ENCODE measurements around the gene PEMT.
A peak's percentile ranks its signal among the peaks of the same experiment; 100 is the strongest.
"Not testable (repeated sequence)": the region's sequence is repeated elsewhere in the genome, so short reads cannot be mapped to it uniquely, and the experiment has no call there.

Gene PEMT, protein sequence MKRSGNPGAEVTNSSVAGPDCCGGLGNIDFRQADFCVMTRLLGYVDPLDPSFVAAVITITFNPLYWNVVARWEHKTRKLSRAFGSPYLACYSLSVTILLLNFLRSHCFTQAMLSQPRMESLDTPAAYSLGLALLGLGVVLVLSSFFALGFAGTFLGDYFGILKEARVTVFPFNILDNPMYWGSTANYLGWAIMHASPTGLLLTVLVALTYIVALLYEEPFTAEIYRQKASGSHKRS

GRCh38 chr17:17591355-17592298, at the start of gene PEMT:
PEMT (minus strand) TSS chr17:17591708; CDS start chr17:17591626, 82 bp downstream.
- Mint-ChIP-seq H3K36me3 (no peaks in the 10 kb centered on the region), H3K27ac (peak within 1 kb of the TSS; percentile 76), H3K9me3 (no peaks in the 10 kb centered on the region), H3K4me3 (peak within 1 kb of the TSS; percentile 85), H3K27me3 (no peaks in the 10 kb centered on the region), H3K4me1 (peaks cover 13% of the 10 kb centered on the region)
- ATAC-seq (ENCODE audit: low read depth) (peak; percentile 88), DNase-seq (ENCODE audit: low spot score in 2 of 2) (peak; percentile 88 to 90)

DNA sequence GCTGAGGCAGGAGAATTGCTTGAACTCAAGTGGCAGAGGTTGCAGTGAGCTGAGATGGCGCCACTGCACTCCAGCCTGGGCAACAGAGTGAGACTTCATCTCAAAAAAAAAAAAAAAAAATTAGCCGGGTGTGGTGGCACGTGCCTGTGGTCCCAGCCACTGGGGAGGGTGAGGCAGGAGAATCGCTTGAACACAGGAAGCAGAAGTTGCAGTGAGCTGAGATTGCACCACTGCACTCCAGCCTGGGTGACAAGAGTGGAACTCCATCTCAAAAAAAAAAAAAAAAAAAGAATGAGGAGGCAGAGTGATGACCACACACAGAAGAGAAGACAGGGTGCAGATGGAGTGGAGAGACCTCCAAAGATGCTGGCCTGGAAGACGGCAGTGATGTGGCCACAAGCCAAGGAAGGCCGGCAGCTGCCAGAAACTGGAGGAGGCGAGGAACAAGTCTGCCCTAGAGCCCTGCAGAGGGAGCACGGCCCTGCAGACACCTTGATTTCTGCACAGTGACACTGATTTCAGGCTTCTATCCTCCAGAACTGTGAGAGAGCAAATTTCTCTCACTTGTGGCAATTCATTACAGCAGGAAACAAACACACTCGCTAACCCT, 48.3 kb upstream of the PEMT start:
- H3K9me3 Mint-ChIP-seq = not testable (repeated sequence)

DNA sequence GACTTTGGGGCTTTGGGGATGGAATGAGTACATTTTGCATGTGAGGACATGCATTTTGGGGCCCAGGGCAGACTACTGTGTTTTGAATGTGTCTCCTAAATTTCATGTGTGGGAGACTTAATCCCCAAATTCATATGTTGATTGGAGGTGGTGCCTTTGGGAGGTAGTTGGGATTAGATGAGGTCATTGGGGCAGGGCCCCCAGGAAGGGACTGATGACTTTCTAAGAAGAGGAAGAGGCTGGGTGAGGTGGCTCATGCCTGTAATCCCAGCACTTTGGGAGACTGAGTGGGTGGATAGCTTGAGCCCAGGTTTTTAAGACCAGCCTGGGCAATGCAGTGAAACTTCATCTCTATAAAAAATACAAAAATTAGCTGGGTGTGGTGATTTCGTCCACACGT, 47.0 kb upstream of the PEMT start:
- Mint-ChIP-seq H3K27me3 (peaks cover 10% of the 10 kb centered on the region), H3K4me3 (no peak overlapping the region), H3K27ac (no peak overlapping the region), H3K36me3 (peaks cover 3% of the 10 kb centered on the region), H3K4me1 (peaks cover 3% of the 10 kb centered on the region), H3K9me3 (peaks cover 9% of the 10 kb centered on the region)
- DNase-seq (ENCODE audit: low spot score in 2 of 2) (no peak), ATAC-seq (ENCODE audit: low read depth) (no peak)

More for the DNA sequence above, 48.3 kb upstream of the PEMT start:
- not testable (repeated sequence) for DNase-seq (ENCODE audit: low spot score in 2 of 2); H3K27ac Mint-ChIP-seq; H3K36me3 Mint-ChIP-seq; H3K27me3 Mint-ChIP-seq; ATAC-seq (ENCODE audit: low read depth); H3K4me1 Mint-ChIP-seq; H3K4me3 Mint-ChIP-seq

GRCh38 chr17:17636272-17636885, 44.9 kb upstream of the PEMT start:
- Mint-ChIP-seq H3K4me3 (no peak overlapping the region), H3K27ac (no peak overlapping the region)
- ATAC-seq (ENCODE audit: low read depth) = no peak

GRCh38 chr17:17635537-17636271, 44.2 kb upstream of the PEMT start:
- peak; percentile 85 for ATAC-seq (ENCODE audit: low read depth)
- H3K4me1 Mint-ChIP-seq; H3K27ac Mint-ChIP-seq; DNase-seq (ENCODE audit: low spot score in 2 of 2); H3K9me3 Mint-ChIP-seq; H3K4me3 Mint-ChIP-seq; H3K36me3 Mint-ChIP-seq: not testable (repeated sequence)
- peaks cover 10% of the 10 kb centered on the region for H3K27me3 Mint-ChIP-seq

More at GRCh38 chr17:17636272-17636885, 44.9 kb upstream of the PEMT start:
- H3K4me1 Mint-ChIP-seq = peaks cover 3% of the 10 kb centered on the region
- H3K27me3 Mint-ChIP-seq = peaks cover 10% of the 10 kb centered on the region
- peaks cover 3% of the 10 kb centered on the region for H3K36me3 Mint-ChIP-seq
- no peak for DNase-seq (ENCODE audit: low spot score in 2 of 2)
- peaks cover 9% of the 10 kb centered on the region for H3K9me3 Mint-ChIP-seq

- no peak overlapping the region for H3K4me3 Mint-ChIP-seq
- no peak for ATAC-seq (ENCODE audit: low read depth)
- H3K9me3 Mint-ChIP-seq = peaks cover 9% of the 10 kb centered on the region
- DNase-seq (ENCODE audit: low spot score in 2 of 2) = no peak
- peaks cover 10% of the 10 kb centered on the region for H3K27me3 Mint-ChIP-seq
- peaks cover 3% of the 10 kb centered on the region for H3K36me3 Mint-ChIP-seq
- H3K27ac Mint-ChIP-seq = no peak overlapping the region
- peaks cover 3% of the 10 kb centered on the region for H3K4me1 Mint-ChIP-seq
These were observed 43.6 kb upstream of the PEMT start for GRCh38 chr17:17635126-17635525.

- DNase-seq (ENCODE audit: low spot score in 2 of 2) = no peak
- no peak for ATAC-seq (ENCODE audit: low read depth)
- no peak overlapping the region for H3K27ac Mint-ChIP-seq
- H3K27me3 Mint-ChIP-seq = peaks cover 5% of the 10 kb centered on the region
- peaks cover 8% of the 10 kb centered on the region for H3K4me1 Mint-ChIP-seq
- no peak overlapping the region for H3K4me3 Mint-ChIP-seq
- H3K9me3 Mint-ChIP-seq = peaks cover 9% of the 10 kb centered on the region
- H3K36me3 Mint-ChIP-seq = peaks cover 4% of the 10 kb centered on the region
These were observed 41.8 kb upstream of the PEMT start for GRCh38 chr17:17633310-17633709.

DNA sequence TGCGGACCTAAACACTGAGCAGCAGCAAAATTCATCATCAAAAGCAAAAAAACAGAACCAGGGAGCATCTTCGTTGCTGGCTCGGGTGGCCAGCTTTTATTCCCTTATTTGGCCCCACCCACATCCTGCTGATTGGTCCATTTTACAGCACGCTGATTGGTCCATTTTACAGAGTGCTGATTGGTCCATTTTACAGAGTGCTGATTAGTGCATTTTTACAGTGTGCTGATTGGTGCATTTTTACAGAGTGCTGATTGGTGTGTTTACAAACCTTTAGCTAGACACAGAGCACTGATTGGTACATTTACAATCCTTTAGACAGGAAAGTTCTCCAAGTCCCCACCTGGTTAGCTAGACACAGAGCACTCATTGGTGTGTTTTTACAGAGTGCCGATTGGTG, 41.2 kb upstream of the PEMT start:
- not testable (repeated sequence) for H3K4me1 Mint-ChIP-seq; H3K36me3 Mint-ChIP-seq; H3K4me3 Mint-ChIP-seq; ATAC-seq (ENCODE audit: low read depth); H3K9me3 Mint-ChIP-seq; H3K27ac Mint-ChIP-seq; DNase-seq (ENCODE audit: low spot score in 2 of 2); H3K27me3 Mint-ChIP-seq

- Mint-ChIP-seq H3K4me1 (peaks cover 4% of the 10 kb centered on the region), H3K27ac (peak overlapping the region; percentile 58), H3K27me3 (no peaks in the 10 kb centered on the region), H3K9me3 (no peaks in the 10 kb centered on the region), H3K36me3 (peaks cover 1% of the 10 kb centered on the region), H3K4me3 (peak overlapping the region; percentile 75)
- peak; percentile 95 for ATAC-seq (ENCODE audit: low read depth)
- DNase-seq (ENCODE audit: low spot score in 2 of 2) = peak; percentile 18
These were observed 37.0 kb upstream of the PEMT start for GRCh38 chr17:17628388-17629008.

DNA sequence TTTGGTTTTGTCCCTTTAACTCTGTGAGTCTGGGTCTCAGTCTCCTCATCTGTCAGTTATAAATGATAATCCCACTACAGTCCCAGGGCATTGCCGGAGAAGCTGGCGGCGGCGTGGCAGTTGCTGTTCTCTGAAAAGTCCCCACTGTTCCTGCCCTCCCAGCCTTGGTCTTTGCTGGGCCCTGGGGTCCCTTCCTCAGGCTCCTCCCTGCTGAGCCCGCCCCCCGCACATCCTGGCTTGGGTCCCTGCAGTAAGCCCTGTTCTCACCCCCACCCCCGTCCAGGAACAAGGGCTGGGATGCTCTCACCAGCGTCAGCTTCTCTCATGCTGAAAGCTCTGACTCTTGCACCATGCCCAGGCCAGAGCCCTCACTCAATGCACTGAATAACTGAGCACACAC, 35.3 kb upstream of the PEMT start:
- DNase-seq (ENCODE audit: low spot score in 2 of 2) = no peak
- ATAC-seq (ENCODE audit: low read depth) = no peak
- Mint-ChIP-seq H3K36me3 (peaks cover 1% of the 10 kb centered on the region), H3K4me1 (peaks cover 9% of the 10 kb centered on the region), H3K27ac (no peak overlapping the region), H3K4me3 (no peak overlapping the region), H3K27me3 (no peaks in the 10 kb centered on the region), H3K9me3 (no peaks in the 10 kb centered on the region)

GRCh38 chr17:17626151-17626805, 34.8 kb upstream of the PEMT start:
- no peak overlapping the region for H3K4me3 Mint-ChIP-seq
- peaks cover 1% of the 10 kb centered on the region for H3K36me3 Mint-ChIP-seq
- ATAC-seq (ENCODE audit: low read depth) = no peak
- H3K27ac Mint-ChIP-seq = no peak overlapping the region
- H3K9me3 Mint-ChIP-seq = no peaks in the 10 kb centered on the region
- DNase-seq (ENCODE audit: low spot score in 2 of 2) = no peak
- H3K4me1 Mint-ChIP-seq = peaks cover 14% of the 10 kb centered on the region
- no peaks in the 10 kb centered on the region for H3K27me3 Mint-ChIP-seq

DNA sequence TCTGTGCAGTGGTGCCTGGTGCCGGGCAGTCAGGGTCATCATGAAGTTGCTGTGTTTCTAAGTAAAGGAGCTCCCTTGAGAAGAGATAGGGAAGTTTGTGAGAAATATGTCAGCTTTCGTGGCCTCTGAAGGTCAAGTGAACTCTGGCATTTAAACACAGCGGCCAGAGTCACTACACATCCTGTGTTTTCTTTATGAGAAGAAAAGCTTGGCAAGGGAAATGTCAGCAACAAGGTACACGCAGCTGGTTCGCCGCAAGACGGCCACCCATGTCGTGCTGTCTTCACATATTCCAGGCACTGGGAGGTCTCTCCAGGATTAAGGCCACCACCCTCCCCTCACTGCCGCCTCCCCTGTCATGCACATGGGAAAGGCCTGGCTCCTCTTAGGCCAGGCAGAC, 33.2 kb upstream of the PEMT start:
- no peaks in the 10 kb centered on the region for H3K36me3 Mint-ChIP-seq
- no peak overlapping the region for H3K4me3 Mint-ChIP-seq
- ATAC-seq (ENCODE audit: low read depth) (no peak), DNase-seq (ENCODE audit: low spot score in 2 of 2) (no peak)
- no peak overlapping the region for H3K27ac Mint-ChIP-seq
- no peaks in the 10 kb centered on the region for H3K9me3 Mint-ChIP-seq
- H3K27me3 Mint-ChIP-seq = no peaks in the 10 kb centered on the region
- peaks cover 18% of the 10 kb centered on the region for H3K4me1 Mint-ChIP-seq

- H3K4me1 Mint-ChIP-seq = peaks cover 18% of the 10 kb centered on the region
- no peak overlapping the region for H3K27ac Mint-ChIP-seq
- H3K9me3 Mint-ChIP-seq = no peaks in the 10 kb centered on the region
- DNase-seq (ENCODE audit: low spot score in 2 of 2) = no peak
- no peak overlapping the region for H3K4me3 Mint-ChIP-seq
- no peaks in the 10 kb centered on the region for H3K27me3 Mint-ChIP-seq
- no peaks in the 10 kb centered on the region for H3K36me3 Mint-ChIP-seq
- no peak for ATAC-seq (ENCODE audit: low read depth)
These were observed 32.4 kb upstream of the PEMT start for GRCh38 chr17:17623904-17624303.
